Measurements from ENCODE around the gene N4BP2.
"Not testable (repeated sequence)": the region's sequence is repeated elsewhere in the genome, so short reads cannot be mapped to it uniquely, and the experiment has no call there.

Gene N4BP2

GRCh38 chr4:40093400-40093799, 36.8 kb downstream of the N4BP2 start:
- not testable (repeated sequence) for DNase-seq

GRCh38 chr4:40099010-40099409, 42.4 kb downstream of the N4BP2 start:
- no peak for DNase-seq

- not testable (repeated sequence) for DNase-seq
These were observed 50.5 kb downstream of the N4BP2 start for GRCh38 chr4:40107150-40107549.

DNA sequence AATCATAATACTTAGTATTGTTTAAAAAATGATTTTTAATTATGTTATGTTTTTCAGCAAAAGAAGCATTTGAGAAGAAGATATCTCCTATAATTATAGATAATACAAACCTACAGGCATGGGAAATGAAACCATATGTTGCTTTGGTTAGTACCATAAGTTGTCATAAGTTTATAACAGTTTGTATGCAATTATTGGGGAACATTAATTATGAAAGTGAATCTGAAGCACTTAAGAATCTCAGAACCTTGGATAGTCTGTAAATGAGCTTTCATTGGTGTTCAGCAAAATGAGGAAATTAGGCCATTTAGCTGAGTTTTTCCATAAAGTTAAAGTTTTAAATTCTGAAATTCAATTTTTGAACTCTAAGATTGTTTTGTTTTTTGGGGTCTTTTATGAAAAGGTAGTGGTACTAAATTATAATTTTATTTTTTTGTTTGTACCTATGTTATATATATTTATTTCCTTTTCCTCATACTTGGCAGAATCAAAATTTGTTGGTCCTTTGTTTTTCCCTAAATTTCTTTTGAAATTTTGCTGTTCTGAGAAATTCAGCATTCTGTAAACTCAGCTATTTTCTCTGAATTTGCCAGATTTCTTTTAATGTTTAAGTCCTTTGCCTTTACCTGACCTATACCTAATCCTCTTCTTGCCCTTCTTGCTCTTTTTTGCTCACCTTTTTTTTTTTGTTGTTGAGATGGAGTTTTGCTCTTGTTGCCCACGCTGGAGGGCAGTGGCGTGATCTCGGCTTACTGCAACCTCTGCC, 55.6 kb downstream of the N4BP2 start:
- no peak for DNase-seq

DNA sequence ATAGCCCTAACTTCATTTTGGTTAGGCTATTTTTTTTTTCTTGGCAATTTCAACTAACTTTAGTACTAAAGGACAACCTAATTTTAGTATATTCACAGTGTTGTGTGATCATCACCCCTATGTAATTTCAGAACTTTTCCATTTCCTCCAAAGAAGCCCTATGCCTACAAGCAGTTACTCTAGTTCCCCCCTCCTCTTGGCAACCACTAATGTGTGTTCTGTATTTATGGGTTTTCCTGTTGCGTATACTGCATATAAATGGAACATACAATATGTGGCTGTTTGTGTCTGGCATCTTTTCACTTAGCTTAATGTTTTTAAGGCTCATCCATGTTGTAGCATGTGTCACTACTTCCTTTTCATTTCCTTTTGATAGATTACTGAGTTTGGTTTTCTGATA, 57.6 kb downstream of the N4BP2 start:
- no peak for DNase-seq

GRCh38 chr4:40118861-40119260, 62.2 kb downstream of the N4BP2 start:
- DNase-seq, result no peak

- DNase-seq, result no peak
These were observed 62.7 kb downstream of the N4BP2 start for GRCh38 chr4:40119344-40119743.

GRCh38 chr4:40121515-40121914, 64.9 kb downstream of the N4BP2 start:
- DNase-seq, result peak in 1 of 2 donors; percentile 13

- DNase-seq, result no peak
These were observed 66.3 kb downstream of the N4BP2 start for GRCh38 chr4:40122941-40123340.

GRCh38 chr4:40124690-40125089, 68.0 kb downstream of the N4BP2 start:
- DNase-seq, result no peak

DNA sequence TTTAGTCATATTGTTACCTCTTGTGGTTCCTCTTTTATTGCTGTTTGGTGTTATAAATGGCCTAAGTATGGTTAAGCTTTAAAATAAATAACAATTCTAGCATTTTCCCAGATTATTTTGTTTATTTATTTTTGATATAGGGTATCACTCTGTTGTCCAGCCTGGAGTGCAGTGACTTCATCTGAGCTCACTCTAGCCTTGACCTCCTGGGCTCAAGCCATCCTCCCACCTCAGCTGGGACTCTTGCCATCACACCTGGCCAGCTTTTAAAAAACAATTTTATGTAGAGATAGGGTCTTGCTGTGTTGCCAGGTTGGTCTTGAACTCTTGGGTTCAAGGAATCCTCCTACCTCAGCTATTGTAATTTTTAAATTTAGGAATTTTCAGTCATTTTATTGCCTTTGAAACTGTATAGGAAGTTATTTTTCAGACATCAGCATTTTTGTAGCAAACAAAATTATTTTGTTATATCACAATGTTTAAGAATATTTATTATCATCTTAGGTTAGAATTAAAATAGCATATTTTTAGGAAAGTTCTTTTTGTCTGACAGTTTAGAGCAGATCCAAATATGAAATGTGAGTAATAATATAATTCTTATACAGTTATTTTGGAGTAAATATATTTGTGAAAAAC, 73.9 kb downstream of the N4BP2 start:
- DNase-seq, result no peak

DNA sequence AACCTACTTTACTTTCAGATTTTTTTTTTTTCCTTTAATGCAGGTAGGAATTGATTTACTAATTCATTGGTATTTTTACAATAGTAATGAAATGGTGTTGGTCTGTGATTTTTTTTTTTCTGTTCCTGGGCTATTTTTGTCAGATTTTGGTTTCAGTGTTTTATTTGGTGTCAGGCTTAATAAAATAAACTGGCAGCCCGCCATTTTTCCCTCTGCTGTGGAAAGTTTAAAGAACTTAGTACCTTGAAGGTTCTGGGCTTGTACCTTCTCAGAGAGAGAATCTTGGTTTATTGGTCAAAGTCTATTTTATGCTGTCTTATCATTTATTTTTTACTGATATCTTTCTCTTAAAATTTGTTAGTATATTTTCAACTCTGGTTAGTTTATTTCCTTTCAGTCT, 76.2 kb downstream of the N4BP2 start:
- no peak for DNase-seq

DNA sequence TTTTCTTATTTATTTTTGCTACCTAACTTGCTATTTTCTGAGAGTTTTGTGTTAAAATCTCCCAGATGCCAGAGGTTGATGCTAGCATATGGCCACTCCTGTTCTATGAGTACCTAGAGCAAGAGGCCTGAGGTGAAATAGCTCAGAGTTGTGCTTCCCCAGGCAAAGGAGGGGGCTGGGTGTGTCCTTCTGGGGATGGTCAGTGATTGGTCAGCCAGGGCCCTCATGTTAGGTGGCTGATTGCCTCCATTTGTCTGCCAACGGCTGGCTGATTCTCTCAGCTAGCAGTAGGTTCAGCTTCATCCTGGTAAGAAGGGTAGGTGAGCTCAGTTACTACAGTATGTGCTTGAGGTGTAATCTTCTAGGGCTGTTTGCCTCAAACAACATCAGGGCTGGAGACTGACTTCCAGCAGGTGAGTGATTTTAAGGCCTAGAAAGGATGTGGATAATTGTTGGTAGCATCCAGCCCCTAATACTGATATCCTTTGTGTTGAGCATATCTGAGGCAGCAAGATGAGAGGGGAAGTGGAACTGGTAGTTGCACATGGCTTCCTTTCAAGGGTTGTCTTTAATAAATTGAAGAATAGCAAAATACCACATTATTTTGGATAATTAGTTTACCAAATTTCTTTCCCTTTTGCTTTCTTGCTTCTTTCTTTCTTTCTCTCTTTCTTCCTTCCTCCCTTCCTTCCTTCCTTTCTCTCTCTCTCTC, 77.7 kb downstream of the N4BP2 start:
- no peak for DNase-seq

- not testable (repeated sequence) for DNase-seq
These were observed 79.6 kb downstream of the N4BP2 start for GRCh38 chr4:40136202-40136601.

- DNase-seq, result no peak
These were observed 83.5 kb downstream of the N4BP2 start for GRCh38 chr4:40140196-40140595.

- not testable (repeated sequence) for DNase-seq
These were observed 83.9 kb downstream of the N4BP2 start for GRCh38 chr4:40140597-40140996.

- DNase-seq, result no peak
These were observed 87.4 kb downstream of the N4BP2 start for GRCh38 chr4:40143926-40144508.

GRCh38 chr4:40144716-40145115, 88.1 kb downstream of the N4BP2 start:
- DNase-seq, result no peak

GRCh38 chr4:40147490-40147889, 90.8 kb downstream of the N4BP2 start:
- not testable (repeated sequence) for DNase-seq

DNA sequence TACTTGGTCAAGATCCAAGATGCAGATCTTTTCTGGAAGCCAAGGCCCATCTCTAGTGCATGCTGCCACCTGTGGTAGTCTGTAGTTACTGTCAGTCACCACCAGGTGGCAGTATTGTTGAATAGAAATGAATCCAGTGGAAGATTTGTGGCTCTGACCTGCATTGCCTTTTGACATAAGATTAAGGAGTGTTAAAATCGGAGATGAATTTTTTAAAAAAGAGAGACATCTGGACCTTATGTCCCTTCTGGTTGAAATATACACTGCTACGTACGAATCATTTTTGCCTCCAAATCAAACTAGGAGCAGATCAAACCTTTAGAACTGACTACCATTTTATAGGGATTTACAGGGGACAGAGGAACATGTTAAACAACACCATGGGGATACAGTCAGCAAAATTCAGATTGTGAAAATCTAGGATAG, 93.3 kb downstream of the N4BP2 start:
- peak; percentile 61 to 71 for DNase-seq

GRCh38 chr4:40150932-40151331, 94.3 kb downstream of the N4BP2 start:
- DNase-seq, result no peak

GRCh38 chr4:40152637-40153036, 96.0 kb downstream of the N4BP2 start:
- no peak for DNase-seq

- DNase-seq, result no peak
These were observed 100.8 kb downstream of the N4BP2 start for GRCh38 chr4:40157436-40157835.

- DNase-seq, result no peak
These were observed 103.6 kb downstream of the N4BP2 start for GRCh38 chr4:40160258-40160657.
